HCT116 (cell line): ENCODE data around the gene C21orf91. TPM values are rescaled to one million over a fixed set of nuclear protein-coding genes. Genes with fewer than 3 reads are reported as not detected.

Experiments
- ATAC-seq: fragments of 200-7000 bp; cut with Tn5 transposase; 2 replicates; pipeline ENCODE4 v1.9.1; 2020; ENCODE audit warnings: mild to moderate bottlenecking, moderate library complexity
- BruUV-seq: library from RNA; stranded (reverse); fragments of 400-500 nt; replicated peaks from 2 replicates; lab custom pipeline; 2021; lab: Mats Ljungman, UMichigan
- CTCF ChIA-PET: fragments of 300-600 bp; sonication (Branson Sonifier 250); formaldehyde crosslinking; loops from one replicate; lab custom pipeline; 2021; ENCODE audit warnings: antibody characterized with exemption; lab: Charles Lee
- POLR2A ChIA-PET: fragments of 300-600, 350-600 bp; sonication (Branson Sonifier 250); formaldehyde crosslinking; loops from one replicate; lab custom pipeline; 2021; ENCODE audit warnings: antibody characterized with exemption; lab: Charles Lee
- RAD21 ChIA-PET, 2 experiments: fragments of 300-600 bp; sonication (Branson Sonifier 250); formaldehyde crosslinking; loops; one replicate each; lab custom pipeline; 2023; ENCODE audit warnings: low total read pairs in 2 of 2; ENCODE audit not compliant: uncharacterized antibody in 2 of 2, unreplicated experiment in 2 of 2, low non-redundant PET in 1 of 2; lab: Charles Lee
- DNase-seq: peaks from one replicate; pipeline ENCODE4 v3.0.0-alpha.2; 2010; ENCODE audit warnings: low read depth, low spot score
- H2AFZ ChIP-seq: fragments of 200-600 bp; shearing (Covaris generic), sonication (generic); 2 replicates; pipeline ENCODE4 v1.6.1; 2017; ENCODE audit warnings: low read depth, mixed run types, mixed read lengths, antibody characterized with exemption, low read length; ENCODE audit not compliant: poor library complexity, severe bottlenecking
- H3K27ac ChIP-seq: 2 replicates; pipeline ENCODE4 v1.5.1; 2012; ENCODE audit warnings: low read depth, low read length
- H3K27me3 ChIP-seq: fragments of 200-600 bp; sonication (generic); 2 replicates; pipeline ENCODE4 v1.6.1; 2016; ENCODE audit warnings: mixed run types, low read length, mixed read lengths; ENCODE audit not compliant: insufficient read depth
- H3K36me3 ChIP-seq, 2 experiments: fragments of 200-500 bp in 1 of 2; fragments of 200-600 bp in 1 of 2; sonication (Bioruptor generic) in 1 of 2; sonication (generic) in 1 of 2; 2 replicates each; pipeline versions ENCODE4 v1.5.1 to v1.6.1; 2014 to 2016; ENCODE audit warnings: low read length in 2 of 2, inconsistent platforms in 1 of 2, mixed read lengths in 1 of 2, mixed run types in 1 of 2; ENCODE audit not compliant: insufficient read depth in 2 of 2, control insufficient read depth in 1 of 2
- H3K4me1 ChIP-seq, 2 experiments: fragments of 200-600 bp in 1 of 2; sonication (generic) in 1 of 2; 2 replicates each; pipeline versions ENCODE4 v1.5.1 to v1.6.1; 2012 to 2017; ENCODE audit warnings: low read length in 2 of 2, inconsistent platforms in 1 of 2, mild to moderate bottlenecking in 1 of 2, mixed read lengths in 1 of 2, mixed run types in 1 of 2, moderate library complexity in 1 of 2; ENCODE audit not compliant: insufficient read depth in 2 of 2, control insufficient read depth in 1 of 2
- H3K4me2 ChIP-seq: fragments of 200-600 bp; sonication (generic); 2 replicates; pipeline ENCODE4 v1.6.1; 2017; ENCODE audit warnings: mixed run types, low read length, mixed read lengths
- H3K4me3 ChIP-seq, 2 experiments: fragments of 200-600 bp in 1 of 2; sonication (generic) in 1 of 2; replicated peaks in 1 of 2; 2 replicates each; pipeline ENCODE4 v1.5.1; 2011 to 2016; ENCODE audit warnings: low read length in 2 of 2, control low read depth in 1 of 2, low read depth in 1 of 2, mild to moderate bottlenecking in 1 of 2, mixed read lengths in 1 of 2, mixed run types in 1 of 2
- H3K79me2 ChIP-seq: fragments of 200-600 bp; sonication (generic); 2 replicates; pipeline ENCODE4 v1.6.1; 2017; ENCODE audit warnings: mild to moderate bottlenecking, mixed run types, low read length, moderate library complexity, mixed read lengths; ENCODE audit not compliant: insufficient read depth
- H3K9ac ChIP-seq: fragments of 200-600 bp; sonication (generic); 2 replicates; pipeline ENCODE4 v1.6.1; 2016; ENCODE audit warnings: low read length, mixed read lengths
- H3K9me2 ChIP-seq: fragments of 200-600 bp; sonication (generic), shearing (Covaris generic); 2 replicates; pipeline ENCODE4 v1.6.1; 2017; ENCODE audit warnings: mixed run types, mild to moderate bottlenecking, moderate library complexity; ENCODE audit not compliant: insufficient read depth
- H3K9me3 ChIP-seq, 2 experiments: fragments of 200-500 bp in 1 of 2; fragments of 200-600 bp in 1 of 2; sonication (Bioruptor generic) in 1 of 2; sonication (generic) in 1 of 2; 2 replicates each; pipeline ENCODE4 v1.6.1; 2014 to 2017; ENCODE audit warnings: low read length in 2 of 2, mixed read lengths in 2 of 2, inconsistent platforms in 1 of 2, low read depth in 1 of 2, mild to moderate bottlenecking in 1 of 2, mixed run types in 1 of 2, moderate library complexity in 1 of 2; ENCODE audit not compliant: control insufficient read depth in 1 of 2, insufficient read depth in 1 of 2
- H4K20me1 ChIP-seq: fragments of 200-600 bp; sonication (generic), shearing (Covaris generic); 2 replicates; pipeline ENCODE4 v1.6.1; 2017; ENCODE audit warnings: mixed run types, mild to moderate bottlenecking, moderate library complexity; ENCODE audit not compliant: insufficient read depth
- CBX3 ChIP-seq: IDR thresholded peaks from 2 replicates; pipeline ENCODE4 v1.6.1; 2012; ENCODE audit warnings: low read depth
- CEBPB ChIP-seq: IDR thresholded peaks from 2 replicates; pipeline ENCODE4 v1.6.1; 2012; ENCODE audit warnings: low read depth
- EGR1 ChIP-seq: IDR thresholded peaks from 2 replicates; pipeline ENCODE4 v1.6.1; 2012; ENCODE audit warnings: low read depth
- ELF1 ChIP-seq: IDR thresholded peaks from 2 replicates; pipeline ENCODE4 v1.6.1; 2012; ENCODE audit warnings: low read depth, borderline replicate concordance
- EZH2 ChIP-seq: fragments of 200-600 bp; sonication (generic); IDR thresholded peaks from 2 replicates; pipeline ENCODE4 v1.6.1; 2017; ENCODE audit warnings: antibody characterized with exemption, mixed run types
- EZH2phosphoT487 ChIP-seq: fragments of 200-600 bp; IDR thresholded peaks from 2 replicates; pipeline ENCODE4 v1.6.1; 2018; ENCODE audit warnings: antibody characterized with exemption, borderline replicate concordance
- FOSL1 ChIP-seq: IDR thresholded peaks from 2 replicates; pipeline ENCODE4 v1.6.1; 2012; ENCODE audit warnings: low read depth
- MAX ChIP-seq: IDR thresholded peaks from 2 replicates; pipeline ENCODE4 v1.6.1; 2012
- POLR2A ChIP-seq: IDR thresholded peaks from 2 replicates; pipeline ENCODE4 v1.7.0; 2011; ENCODE audit warnings: borderline replicate concordance; ENCODE audit not compliant: insufficient read depth, insufficient read length; ENCODE audit errors: extremely low read depth
- POLR2AphosphoS5 ChIP-seq: IDR thresholded peaks from 2 replicates; pipeline ENCODE4 v1.6.1; 2011; ENCODE audit warnings: mild to moderate bottlenecking, low read depth, low read length, moderate library complexity
- TCF7L2 ChIP-seq: IDR thresholded peaks from 2 replicates; pipeline ENCODE4 v1.7.0; 2011; ENCODE audit warnings: borderline replicate concordance, inconsistent platforms; ENCODE audit not compliant: insufficient read depth, insufficient read length; ENCODE audit errors: extremely low read depth
- YY1 ChIP-seq: IDR thresholded peaks from 2 replicates; pipeline ENCODE4 v1.6.1; 2011; ENCODE audit warnings: low read length, low read depth, moderate library complexity, mild to moderate bottlenecking; ENCODE audit not compliant: insufficient replicate concordance; ENCODE audit errors: extremely low read depth
- ZBTB33 ChIP-seq: IDR thresholded peaks from 2 replicates; pipeline ENCODE4 v1.6.1; 2011; ENCODE audit warnings: mild to moderate bottlenecking, low read length, moderate library complexity; ENCODE audit not compliant: insufficient replicate concordance; ENCODE audit errors: extremely low read depth
- ZNF274 ChIP-seq: fragments of 200-500 bp; sonication (Bioruptor generic); IDR thresholded peaks from 2 replicates; pipeline ENCODE4 v1.6.1; 2014; ENCODE audit warnings: mild to moderate bottlenecking, low read depth, low read length, inconsistent platforms
- intact Hi-C: fragments of 100-400 bp; cut with micrococcal nuclease; formaldehyde crosslinking; loops from 2 replicates; pipeline ENCODE4 v1.10.0; 2022
- total RNA-seq: library from RNA; stranded (reverse); gene quantifications from one replicate; pipeline ENCODE4 v1.2.1, GENCODE V29; 2021; ENCODE audit not compliant: unreplicated experiment

C21orf91 gene
- total RNA-seq, 1 experiment from 2014 or later: 17.7 TPM

- no peaks in the 10 kb centered on the region for H3K9me2 ChIP-seq
- H3K9ac ChIP-seq: no peak overlapping the region
- no peak overlapping the region for H3K4me2 ChIP-seq
- ChIA-PET CTCF (no interaction called here), RAD21 (no interaction called here), POLR2A (no interaction called here)
- H3K27ac ChIP-seq: no peak overlapping the region
- H4K20me1 ChIP-seq: no peaks in the 10 kb centered on the region
- H3K27me3 ChIP-seq: no peaks in the 10 kb centered on the region
- DNase-seq: no peak
- H3K79me2 ChIP-seq: no peaks in the 10 kb centered on the region
- no peaks in the 10 kb centered on the region for H3K9me3 ChIP-seq
- H2AFZ ChIP-seq: no peak overlapping the region
- no TSS peak for BruUV-seq
- peaks cover 0 to under 1% of the 10 kb centered on the region in 2 experiments; a peak in 1 of 4 replicates for H3K4me1 ChIP-seq
- no peak for ATAC-seq
- no peak overlapping the region for H3K4me3 ChIP-seq
- no peaks in the 10 kb centered on the region for H3K36me3 ChIP-seq
- TF ChIP-seq POLR2AphosphoS5 (no peak), EZH2phosphoT487 (no peak), ZNF274 (no peak)
- TF ChIP-seq, all 23 proteins: peak for 0
- intact Hi-C loops: no loop called here
These were observed 35.6 kb upstream of the C21orf91 start for GRCh38 chr21:17854745-17855144.

GRCh38 chr21:17853393-17854275 lies 34.5 kb upstream of the C21orf91 start:
- BruUV-seq: no TSS peak
- no peaks in the 10 kb centered on the region for H3K9me2 ChIP-seq
- RAD21 ChIA-PET: interaction anchor here in 1 of 2 experiments (0.7 kb wide), 1 partner anchor 384 kb away, joined by 3 read pairs; no protein-coding TSS in a partner anchor
- intact Hi-C loops: no loop called here
- H2AFZ ChIP-seq: no peak overlapping the region
- ATAC-seq (no peak), DNase-seq (no peak)
- CTCF ChIA-PET: no interaction called here
- no peak overlapping the region for H3K4me2 ChIP-seq
- H3K4me1 ChIP-seq: peaks cover 9 to 11% of the 10 kb centered on the region in 2 experiments; a peak in 3 of 4 replicates
- no peaks in the 10 kb centered on the region for H3K27me3 ChIP-seq
- no peaks in the 10 kb centered on the region for H3K79me2 ChIP-seq
- H3K27ac ChIP-seq: no peak overlapping the region
- H3K36me3 ChIP-seq: no peaks in the 10 kb centered on the region
- H3K4me3 ChIP-seq: no peak overlapping the region
- POLR2A ChIA-PET: no interaction called here
- H3K9me3 ChIP-seq: no peaks in the 10 kb centered on the region
- no peaks in the 10 kb centered on the region for H4K20me1 ChIP-seq
- TF ChIP-seq EZH2 (no peak), MAX (no peak), YY1 (no peak), TCF7L2 (no peak), EZH2phosphoT487 (no peak), POLR2AphosphoS5 (no peak), POLR2A (no peak), CBX3 (no peak), ELF1 (no peak), FOSL1 (no peak), CEBPB (no peak), EGR1 (no peak), ZBTB33 (no peak)
- H3K9ac ChIP-seq: no peak overlapping the region
